Measurements from ENCODE around the gene GTF2A1.

GTF2A1 gene

DNA sequence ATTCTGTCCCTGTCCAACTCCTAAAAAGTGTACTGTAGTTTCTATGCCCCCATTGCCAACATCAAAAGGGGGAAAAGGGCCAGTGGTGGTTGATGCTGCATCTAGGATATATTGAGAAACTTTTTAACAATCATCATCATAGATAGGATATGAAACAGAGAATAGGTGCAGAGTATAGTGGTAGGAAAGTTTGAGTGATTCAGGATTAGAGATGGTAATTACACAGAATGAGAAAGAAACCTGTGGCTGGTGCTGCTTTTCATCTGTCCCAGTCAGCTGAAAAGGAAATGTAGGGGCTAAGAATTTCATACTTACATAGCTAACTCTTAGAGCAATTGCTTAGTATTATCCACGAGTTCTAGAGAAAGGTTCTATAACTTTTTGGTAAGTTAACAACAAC, 67.6 kb downstream of the GTF2A1 start:
- no peak overlapping the region for H3K4me3 ChIP-seq (ENCODE audit: low read length)

DNA sequence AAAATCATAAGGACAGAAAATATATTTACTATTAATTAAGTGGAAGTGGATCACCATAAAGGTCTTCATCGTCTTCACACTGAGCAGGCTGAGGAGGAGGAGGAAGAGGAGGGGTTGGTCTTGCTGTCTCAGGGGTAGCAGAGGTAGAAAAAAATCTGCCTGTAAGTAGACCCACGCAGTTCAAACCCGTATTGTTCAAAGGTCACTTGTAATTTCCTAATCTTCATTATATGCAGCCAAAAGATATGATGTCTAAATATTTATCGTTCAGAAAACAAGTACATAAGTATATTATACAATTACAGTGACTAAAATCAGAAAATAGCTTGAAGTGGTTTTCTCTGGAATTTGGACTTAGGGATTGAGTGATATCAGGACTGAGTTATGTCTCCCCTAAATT, 72.1 kb downstream of the GTF2A1 start:
- H3K27me3 ChIP-seq (ENCODE audit: insufficient read depth, low read length) = no peaks in the 10 kb centered on the region
- H3K36me3 ChIP-seq (ENCODE audit: insufficient read depth, low read depth, low read length) = no peaks in the 10 kb centered on the region
- no peak overlapping the region for H3K9ac ChIP-seq (ENCODE audit: low read depth, low read length)
- no peaks in the 10 kb centered on the region for H3K9me3 ChIP-seq (ENCODE audit: insufficient read depth, low read depth, low read length)
- no peak overlapping the region for H3K27ac ChIP-seq (ENCODE audit: low read length)
- no peak overlapping the region for H3K4me3 ChIP-seq (ENCODE audit: low read length)
- H3K4me1 ChIP-seq (ENCODE audit: insufficient read depth, low read length) = no peaks in the 10 kb centered on the region

More for the DNA sequence above, 67.6 kb downstream of the GTF2A1 start:
- Histone ChIP-seq H3K9ac (ENCODE audit: low read depth, low read length) (no peak overlapping the region), H3K9me3 (ENCODE audit: insufficient read depth, low read depth, low read length) (no peaks in the 10 kb centered on the region), H3K4me1 (ENCODE audit: insufficient read depth, low read length) (no peaks in the 10 kb centered on the region), H3K36me3 (ENCODE audit: insufficient read depth, low read depth, low read length) (no peaks in the 10 kb centered on the region), H3K27ac (ENCODE audit: low read length) (no peak overlapping the region), H3K27me3 (ENCODE audit: insufficient read depth, low read length) (no peaks in the 10 kb centered on the region)

DNA sequence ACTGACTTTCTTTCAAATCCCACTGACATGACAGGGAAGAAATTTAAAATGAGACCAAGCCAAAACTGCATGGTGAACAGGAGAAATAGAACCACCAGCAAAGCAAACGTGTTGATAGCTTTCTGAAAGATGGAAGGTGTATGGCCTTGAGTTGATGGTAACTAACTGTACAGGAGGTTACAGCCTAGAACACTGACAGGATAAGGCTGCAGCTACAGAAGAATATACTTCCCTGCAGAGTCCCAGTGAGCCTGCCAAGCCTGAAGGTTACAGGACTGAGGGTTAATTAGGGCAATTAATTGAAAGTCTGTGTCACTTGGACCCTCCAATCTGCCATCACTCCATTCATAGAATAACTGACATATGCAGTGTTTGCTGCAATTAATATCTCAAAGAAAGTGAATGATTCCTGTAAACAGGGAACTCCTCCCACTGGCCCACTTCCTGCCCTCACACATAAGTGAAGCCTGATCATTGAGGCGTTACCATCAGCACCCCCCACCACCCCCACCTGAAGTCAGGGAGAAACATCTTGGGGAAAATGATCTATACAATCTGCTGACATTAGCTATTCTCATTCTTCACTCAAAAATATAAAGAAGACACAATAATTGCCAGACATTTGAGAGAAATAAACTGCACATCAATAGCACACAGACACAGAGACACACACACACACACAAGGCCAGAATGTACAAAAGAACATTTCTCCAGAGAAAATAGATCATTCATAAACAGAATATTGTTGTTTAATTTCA, 73.4 kb downstream of the GTF2A1 start:
- Histone ChIP-seq H3K27ac (ENCODE audit: low read length) (no peak overlapping the region), H3K4me3 (ENCODE audit: low read length) (no peak overlapping the region), H3K9ac (ENCODE audit: low read depth, low read length) (no peak overlapping the region), H3K9me3 (ENCODE audit: insufficient read depth, low read depth, low read length) (no peaks in the 10 kb centered on the region), H3K27me3 (ENCODE audit: insufficient read depth, low read length) (no peaks in the 10 kb centered on the region), H3K36me3 (ENCODE audit: insufficient read depth, low read depth, low read length) (no peaks in the 10 kb centered on the region), H3K4me1 (ENCODE audit: insufficient read depth, low read length) (no peaks in the 10 kb centered on the region)

DNA sequence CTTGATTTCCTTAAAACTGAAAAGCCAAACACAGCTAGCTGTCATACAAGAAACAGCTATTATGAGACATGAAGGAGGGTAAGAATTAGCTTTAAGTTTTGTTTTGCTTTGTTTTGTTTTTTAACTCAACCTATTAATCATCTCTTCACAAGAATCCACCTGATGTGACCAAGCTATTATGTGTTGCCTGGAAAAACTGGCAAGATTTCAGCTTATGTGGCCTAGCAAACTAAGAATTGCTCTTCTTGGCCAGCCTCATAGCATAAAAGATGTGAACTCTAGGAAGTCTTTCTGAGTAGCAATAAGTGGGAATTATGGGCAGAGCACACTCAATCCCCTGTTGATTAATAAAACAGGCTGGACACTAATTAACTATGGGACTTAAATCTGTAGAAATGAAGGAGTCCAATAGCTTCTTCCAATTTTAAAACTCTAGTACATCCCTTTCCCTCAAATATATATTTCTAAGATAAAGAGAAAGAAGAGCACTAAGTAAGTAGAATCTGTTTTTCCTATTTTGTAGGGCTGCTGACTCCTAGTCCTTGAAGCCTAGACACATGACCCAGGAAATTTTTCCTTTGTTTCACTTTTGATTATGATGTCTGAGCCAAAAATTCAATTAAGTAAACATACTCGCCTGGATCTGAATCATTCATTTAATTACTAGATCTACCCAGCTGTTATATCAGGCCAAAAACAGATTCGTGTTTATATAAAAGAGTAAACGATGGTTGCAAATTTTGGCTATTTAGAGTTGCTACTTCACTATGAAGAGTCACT, 75.7 kb downstream of the GTF2A1 start:
- no peak overlapping the region for H3K27ac ChIP-seq (ENCODE audit: low read length)
- no peak overlapping the region for H3K4me3 ChIP-seq (ENCODE audit: low read length)
- no peak overlapping the region for H3K9ac ChIP-seq (ENCODE audit: low read depth, low read length)
- no peaks in the 10 kb centered on the region for H3K36me3 ChIP-seq (ENCODE audit: insufficient read depth, low read depth, low read length)
- no peaks in the 10 kb centered on the region for H3K4me1 ChIP-seq (ENCODE audit: insufficient read depth, low read length)
- no peaks in the 10 kb centered on the region for H3K9me3 ChIP-seq (ENCODE audit: insufficient read depth, low read depth, low read length)
- no peaks in the 10 kb centered on the region for H3K27me3 ChIP-seq (ENCODE audit: insufficient read depth, low read length)

DNA sequence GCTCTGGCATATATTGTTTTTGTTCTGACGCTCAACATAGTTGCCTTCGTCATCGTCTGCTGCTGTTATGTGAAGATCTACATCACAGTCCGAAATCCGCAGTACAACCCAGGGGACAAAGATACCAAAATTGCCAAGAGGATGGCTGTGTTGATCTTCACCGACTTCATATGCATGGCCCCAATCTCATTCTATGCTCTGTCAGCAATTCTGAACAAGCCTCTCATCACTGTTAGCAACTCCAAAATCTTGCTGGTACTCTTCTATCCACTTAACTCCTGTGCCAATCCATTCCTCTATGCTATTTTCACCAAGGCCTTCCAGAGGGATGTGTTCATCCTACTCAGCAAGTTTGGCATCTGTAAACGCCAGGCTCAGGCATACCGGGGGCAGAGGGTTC, 77.0 kb downstream of the GTF2A1 start:
- no peaks in the 10 kb centered on the region for H3K9me3 ChIP-seq (ENCODE audit: insufficient read depth, low read depth, low read length)

DNA sequence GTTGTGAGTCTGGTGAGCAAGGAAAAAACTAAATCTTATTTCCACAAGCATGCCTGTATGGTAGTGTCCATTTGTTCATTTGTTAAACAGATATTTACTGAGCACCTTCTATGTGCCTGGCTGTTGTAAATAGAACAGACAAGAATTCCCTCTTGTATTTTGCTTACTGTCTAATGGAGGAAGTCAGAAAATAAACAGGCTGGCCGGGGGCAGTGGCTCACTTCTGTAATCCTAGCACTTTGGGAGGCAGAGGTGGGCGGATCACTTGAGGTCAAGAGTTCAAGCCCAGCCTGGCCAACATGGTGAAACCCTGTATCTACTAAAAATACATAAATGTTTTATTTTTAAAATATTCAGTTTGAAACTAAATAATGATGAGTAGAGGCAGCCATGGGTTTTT, 79.3 kb downstream of the GTF2A1 start:
- no peaks in the 10 kb centered on the region for H3K36me3 ChIP-seq (ENCODE audit: insufficient read depth, low read depth, low read length)
- H3K27ac ChIP-seq (ENCODE audit: low read length) = no peak overlapping the region

More for the DNA sequence above, 77.0 kb downstream of the GTF2A1 start:
- H3K27ac ChIP-seq (ENCODE audit: low read length) = no peak overlapping the region
- H3K9ac ChIP-seq (ENCODE audit: low read depth, low read length) = no peak overlapping the region
- H3K36me3 ChIP-seq (ENCODE audit: insufficient read depth, low read depth, low read length) = no peaks in the 10 kb centered on the region
- no peak overlapping the region for H3K4me3 ChIP-seq (ENCODE audit: low read length)
- no peaks in the 10 kb centered on the region for H3K4me1 ChIP-seq (ENCODE audit: insufficient read depth, low read length)
- H3K27me3 ChIP-seq (ENCODE audit: insufficient read depth, low read length) = no peaks in the 10 kb centered on the region

DNA sequence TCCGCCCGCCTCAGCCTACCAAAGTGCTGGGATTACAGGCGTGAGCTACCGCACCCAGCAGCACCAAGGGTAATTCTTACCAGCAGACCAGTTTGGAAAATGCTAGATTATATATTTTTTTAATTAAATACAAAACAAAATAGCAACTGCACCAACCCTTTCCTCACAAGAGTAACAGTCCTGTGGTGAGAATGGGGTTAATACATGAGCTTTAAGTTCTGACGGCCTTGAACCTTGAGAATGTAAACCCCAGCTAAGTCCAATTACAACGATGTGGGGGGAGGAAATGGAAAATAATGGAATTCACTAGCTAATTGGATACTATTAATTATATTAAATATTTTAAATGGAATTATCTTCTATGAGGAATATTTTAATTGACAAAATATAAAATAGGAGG, 82.3 kb downstream of the GTF2A1 start:
- Histone ChIP-seq H3K36me3 (ENCODE audit: insufficient read depth, low read depth, low read length) (no peaks in the 10 kb centered on the region), H3K4me3 (ENCODE audit: low read length) (no peak overlapping the region), H3K9me3 (ENCODE audit: insufficient read depth, low read depth, low read length) (no peaks in the 10 kb centered on the region), H3K27me3 (ENCODE audit: insufficient read depth, low read length) (no peaks in the 10 kb centered on the region), H3K4me1 (ENCODE audit: insufficient read depth, low read length) (no peaks in the 10 kb centered on the region), H3K9ac (ENCODE audit: low read depth, low read length) (no peak overlapping the region), H3K27ac (ENCODE audit: low read length) (no peak overlapping the region)

More for the DNA sequence above, 79.3 kb downstream of the GTF2A1 start:
- Histone ChIP-seq H3K4me1 (ENCODE audit: insufficient read depth, low read length) (no peaks in the 10 kb centered on the region), H3K4me3 (ENCODE audit: low read length) (no peak overlapping the region), H3K9ac (ENCODE audit: low read depth, low read length) (no peak overlapping the region), H3K9me3 (ENCODE audit: insufficient read depth, low read depth, low read length) (no peaks in the 10 kb centered on the region), H3K27me3 (ENCODE audit: insufficient read depth, low read length) (no peaks in the 10 kb centered on the region)

DNA sequence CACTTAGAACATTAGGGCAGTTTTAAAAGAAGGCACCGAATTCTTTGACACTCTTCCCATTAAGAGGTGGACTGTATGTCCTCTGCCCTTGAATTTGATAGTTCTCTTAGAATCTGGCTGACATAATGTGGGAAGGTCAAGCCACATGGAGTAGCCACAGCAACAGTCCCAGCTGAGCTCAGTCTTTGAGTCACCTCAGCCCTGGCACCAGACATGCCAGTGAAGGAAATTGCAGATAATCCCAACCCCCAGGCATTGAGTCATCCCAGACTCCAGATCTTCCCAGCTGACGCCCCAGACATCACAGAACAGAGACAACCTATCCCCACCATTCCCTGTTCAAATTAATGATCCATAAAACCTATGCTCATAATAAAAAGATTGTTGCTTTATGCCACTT, 83.4 kb downstream of the GTF2A1 start:
- Histone ChIP-seq H3K9ac (ENCODE audit: low read depth, low read length) (no peak overlapping the region), H3K36me3 (ENCODE audit: insufficient read depth, low read depth, low read length) (no peaks in the 10 kb centered on the region), H3K9me3 (ENCODE audit: insufficient read depth, low read depth, low read length) (no peaks in the 10 kb centered on the region), H3K4me3 (ENCODE audit: low read length) (no peak overlapping the region), H3K27me3 (ENCODE audit: insufficient read depth, low read length) (no peaks in the 10 kb centered on the region), H3K27ac (ENCODE audit: low read length) (no peak overlapping the region), H3K4me1 (ENCODE audit: insufficient read depth, low read length) (no peaks in the 10 kb centered on the region)

DNA sequence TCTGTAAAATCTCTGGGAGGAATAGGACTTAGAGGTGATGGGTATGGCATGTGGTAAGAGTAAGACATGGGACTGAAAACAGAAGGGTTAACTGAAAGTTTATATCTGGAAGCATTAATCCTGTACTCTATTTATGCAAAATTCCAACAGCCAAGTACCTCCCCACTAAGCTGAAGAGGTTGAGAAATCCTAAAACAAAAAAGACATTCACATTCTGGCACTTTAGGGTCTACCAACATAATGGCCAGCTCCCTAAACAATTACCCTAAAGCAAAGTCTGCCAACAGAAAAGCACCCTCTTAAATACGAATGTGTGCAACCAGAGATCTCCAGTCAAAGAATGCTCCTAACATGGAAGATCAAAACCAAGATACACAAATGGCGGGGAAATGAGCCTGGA, 87.4 kb downstream of the GTF2A1 start:
- Histone ChIP-seq H3K4me1 (ENCODE audit: insufficient read depth, low read length) (no peaks in the 10 kb centered on the region), H3K9me3 (ENCODE audit: insufficient read depth, low read depth, low read length) (no peaks in the 10 kb centered on the region), H3K36me3 (ENCODE audit: insufficient read depth, low read depth, low read length) (no peaks in the 10 kb centered on the region), H3K4me3 (ENCODE audit: low read length) (no peak overlapping the region), H3K27ac (ENCODE audit: low read length) (no peak overlapping the region), H3K27me3 (ENCODE audit: insufficient read depth, low read length) (no peaks in the 10 kb centered on the region), H3K9ac (ENCODE audit: low read depth, low read length) (no peak overlapping the region)

DNA sequence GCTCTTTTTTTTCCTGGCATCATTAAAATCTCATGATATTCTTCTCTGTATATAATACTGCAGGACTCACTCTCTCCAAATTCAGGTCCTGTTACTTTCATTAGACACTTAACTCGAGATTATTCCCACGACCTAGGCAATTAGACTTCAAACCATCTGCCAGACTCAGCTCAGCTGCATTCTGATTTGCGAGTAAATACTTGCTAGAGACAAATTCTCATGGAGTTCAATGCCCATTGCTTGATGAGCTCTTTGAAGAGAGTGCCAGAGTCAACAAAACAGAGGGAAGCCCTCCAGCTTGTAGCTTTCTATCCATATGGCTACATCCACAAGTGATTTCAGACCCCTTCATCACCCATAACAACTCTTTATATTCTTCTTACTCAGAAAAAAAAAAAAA, 88.3 kb downstream of the GTF2A1 start:
- H3K27ac ChIP-seq (ENCODE audit: low read length) = no peak overlapping the region
- no peaks in the 10 kb centered on the region for H3K36me3 ChIP-seq (ENCODE audit: insufficient read depth, low read depth, low read length)
- H3K9ac ChIP-seq (ENCODE audit: low read depth, low read length) = no peak overlapping the region
- no peaks in the 10 kb centered on the region for H3K27me3 ChIP-seq (ENCODE audit: insufficient read depth, low read length)
- H3K4me3 ChIP-seq (ENCODE audit: low read length) = no peak overlapping the region
- H3K4me1 ChIP-seq (ENCODE audit: insufficient read depth, low read length) = no peaks in the 10 kb centered on the region
- H3K9me3 ChIP-seq (ENCODE audit: insufficient read depth, low read depth, low read length) = no peaks in the 10 kb centered on the region

DNA sequence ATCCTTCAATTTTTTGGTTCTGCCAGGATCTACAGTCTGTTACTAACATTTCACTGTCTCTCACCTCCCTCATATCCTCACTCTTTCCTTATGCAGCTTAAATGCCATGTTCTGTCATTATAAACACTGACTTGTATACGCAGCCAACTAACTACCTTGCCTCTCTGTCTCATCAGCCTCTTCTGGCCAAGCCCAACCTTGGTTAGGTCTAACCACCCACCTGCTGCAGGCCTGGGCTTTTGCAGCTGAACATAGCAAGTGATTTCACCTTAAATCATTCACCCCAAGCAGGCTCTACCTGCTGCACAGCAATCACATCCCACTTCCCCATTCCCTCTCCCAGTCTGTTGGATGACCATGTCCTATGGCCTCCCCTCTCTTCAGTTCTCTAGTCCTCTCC, 91.5 kb downstream of the GTF2A1 start:
- Histone ChIP-seq H3K27ac (ENCODE audit: low read length) (no peak overlapping the region), H3K9ac (ENCODE audit: low read depth, low read length) (no peak overlapping the region), H3K9me3 (ENCODE audit: insufficient read depth, low read depth, low read length) (no peaks in the 10 kb centered on the region), H3K27me3 (ENCODE audit: insufficient read depth, low read length) (no peaks in the 10 kb centered on the region), H3K4me1 (ENCODE audit: insufficient read depth, low read length) (no peaks in the 10 kb centered on the region), H3K36me3 (ENCODE audit: insufficient read depth, low read depth, low read length) (no peaks in the 10 kb centered on the region), H3K4me3 (ENCODE audit: low read length) (no peak overlapping the region)

DNA sequence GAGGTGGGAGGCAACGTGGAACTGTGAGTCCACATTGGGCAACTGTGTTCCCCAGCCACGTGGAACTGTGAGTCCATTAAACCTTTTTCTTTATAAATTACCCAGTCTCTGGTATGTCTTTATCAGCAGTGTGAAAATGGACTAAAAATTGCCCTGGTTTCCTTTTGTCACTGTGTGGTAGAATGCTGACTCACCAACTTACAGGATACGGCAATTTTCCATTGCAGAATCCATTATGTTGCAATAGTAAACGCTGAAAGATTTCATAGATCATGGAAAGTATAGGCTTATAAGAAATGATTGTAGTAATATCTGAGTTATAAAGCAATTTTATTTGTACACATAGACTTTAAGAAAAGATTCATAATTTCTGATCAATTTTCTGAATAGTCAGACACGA, 93.0 kb downstream of the GTF2A1 start:
- Histone ChIP-seq H3K27me3 (ENCODE audit: insufficient read depth, low read length) (no peaks in the 10 kb centered on the region), H3K9me3 (ENCODE audit: insufficient read depth, low read depth, low read length) (no peaks in the 10 kb centered on the region), H3K27ac (ENCODE audit: low read length) (no peak overlapping the region), H3K36me3 (ENCODE audit: insufficient read depth, low read depth, low read length) (no peaks in the 10 kb centered on the region), H3K4me1 (ENCODE audit: insufficient read depth, low read length) (no peaks in the 10 kb centered on the region), H3K9ac (ENCODE audit: low read depth, low read length) (no peak overlapping the region), H3K4me3 (ENCODE audit: low read length) (no peak overlapping the region)

Data from iPS-20b (cell line).